Keratinocyte (primary cell): ENCODE data around the gene OR4F6.

Experiments used
- CTCF ChIP-seq, 3 experiments: IDR thresholded peaks in 1 of 3; conservative IDR thresholded peaks in 1 of 3; optimal IDR thresholded peaks in 1 of 3; 2 replicates in 2 of 3; 3 replicates in 1 of 3; pipeline versions ENCODE3 to v1.5.1; 2011; ENCODE audit warnings: low read length in 3 of 3, mild to moderate bottlenecking in 3 of 3, moderate library complexity in 2 of 3, control low read depth in 1 of 3, inconsistent platforms in 1 of 3; ENCODE audit not compliant: insufficient read depth in 2 of 3; ENCODE audit errors: extremely low read depth in 1 of 3
- EZH2 ChIP-seq: IDR thresholded peaks from one replicate; pipeline ENCODE4 v1.6.1; 2012; ENCODE audit warnings: inconsistent platforms, mild to moderate bottlenecking, low read length, moderate library complexity

- TF ChIP-seq CTCF (optimal IDR thresholded peaks at IDR 0.05 in 1 of 3, IDR thresholded peaks at IDR 0.05 in 1 of 3, conservative IDR thresholded peaks at IDR 0.05 in 1 of 3; ENCODE audit: extremely low read depth in 1 of 3, insufficient read depth in 2 of 3, low read length in 3 of 3) (no peak), EZH2 (no peak)
These were observed 30.4 kb upstream of the OR4F6 start for GRCh38 chr15:101772921-101773320.
